H1 (cell line): ENCODE results near the gene ARHGEF40. TPM values are rescaled to one million over a fixed set of nuclear protein-coding genes. Genes with fewer than 3 reads are reported as not detected.

Experiments
- CTCF ChIA-PET: fragments of 300-600 bp; sonication (Branson Sonifier 250); formaldehyde crosslinking; loops from one replicate; lab custom pipeline; 2021; ENCODE audit not compliant: partially characterized antibody; lab: Charles Lee
- POLR2A ChIA-PET: fragments of 300-600 bp; sonication (Branson Sonifier 250); formaldehyde crosslinking; loops from one replicate; lab custom pipeline; 2021; ENCODE audit warnings: inconsistent platforms; ENCODE audit not compliant: partially characterized antibody; lab: Charles Lee
- DNase-seq, 2 experiments: peaks; one replicate each; pipeline versions ENCODE4 v3.0.0 to v3.0.0-alpha.2; 2010 to 2022; ENCODE audit warnings: low spot score in 2 of 2, low read depth in 1 of 2, mixed read lengths in 1 of 2
- FAIRE-seq: peaks from 2 replicates; lab custom pipeline; 2011; peaks lifted over from hg19 to GRCh38; lab: Jason Lieb, UNC
- H2AFZ ChIP-seq: 2 replicates; pipeline ENCODE4 v1.8.1; 2012; ENCODE audit warnings: low read length, inconsistent platforms
- H2AK5ac ChIP-seq: 2 replicates; pipeline ENCODE4 v1.6.1; 2013; ENCODE audit warnings: low read depth, low read length
- H2BK120ac ChIP-seq: replicated peaks from 2 replicates; pipeline ENCODE3; 2013; ENCODE audit warnings: low read depth, low read length, inconsistent platforms
- H2BK12ac ChIP-seq: 2 replicates; pipeline ENCODE4 v1.6.1; 2013; ENCODE audit warnings: low read depth, low read length
- H2BK15ac ChIP-seq: 2 replicates; pipeline ENCODE4 v1.6.1; 2013; ENCODE audit warnings: low read length
- H2BK20ac ChIP-seq: 2 replicates; pipeline ENCODE4 v1.6.1; 2013; ENCODE audit warnings: low read length
- H2BK5ac ChIP-seq: 2 replicates; pipeline ENCODE4 v1.6.1; 2013; ENCODE audit warnings: low read depth, low read length
- H3K14ac ChIP-seq: 2 replicates; pipeline ENCODE4 v1.6.1; 2013; ENCODE audit warnings: inconsistent platforms; ENCODE audit not compliant: insufficient read length
- H3K18ac ChIP-seq: 2 replicates; pipeline ENCODE4 v1.6.1; 2013; ENCODE audit warnings: low read length; ENCODE audit errors: extremely low read depth
- H3K23ac ChIP-seq: 2 replicates; pipeline ENCODE4 v1.6.1; 2013; ENCODE audit warnings: inconsistent platforms; ENCODE audit not compliant: insufficient read length
- H3K23me2 ChIP-seq: 2 replicates; pipeline ENCODE4 v1.6.1; 2013; ENCODE audit warnings: low read depth, low read length
- H3K27ac ChIP-seq: 2 replicates; pipeline ENCODE4 v1.6.1; 2011; ENCODE audit warnings: low read depth, low read length, inconsistent platforms
- H3K27me3 ChIP-seq, 4 experiments: replicated peaks in 1 of 4; 1 replicate in 1 of 4; 2 replicates in 3 of 4; pipeline versions ENCODE4 v1.6.1 to v1.8.1; 2011 to 2013; ENCODE audit warnings: low read length in 3 of 4, mild to moderate bottlenecking in 3 of 4, inconsistent platforms in 2 of 4, mixed read lengths in 2 of 4, moderate library complexity in 1 of 4; ENCODE audit not compliant: control insufficient read depth in 3 of 4, insufficient read depth in 3 of 4; ENCODE audit errors: extremely low read depth in 1 of 4
- H3K36me3 ChIP-seq, 4 experiments: 2 replicates each; pipeline versions ENCODE4 v1.6.1 to v1.8.1; 2011 to 2013; ENCODE audit warnings: mild to moderate bottlenecking in 4 of 4, low read length in 3 of 4, moderate library complexity in 2 of 4, control low read depth in 1 of 4, inconsistent platforms in 1 of 4; ENCODE audit not compliant: insufficient read depth in 4 of 4, control insufficient read depth in 2 of 4
- H3K4ac ChIP-seq: replicated peaks from 2 replicates; pipeline ENCODE3; 2013; ENCODE audit warnings: low read length, low read depth, mixed read lengths, inconsistent platforms; ENCODE audit not compliant: insufficient read length
- H3K4me1 ChIP-seq, 4 experiments: replicated peaks in 1 of 4; 1 replicate in 1 of 4; 2 replicates in 3 of 4; pipeline versions ENCODE4 v1.6.1 to v1.8.1; 2011 to 2013; ENCODE audit warnings: low read length in 3 of 4, inconsistent platforms in 2 of 4, mixed read lengths in 1 of 4; ENCODE audit not compliant: insufficient read depth in 4 of 4, control insufficient read depth in 3 of 4
- H3K4me2 ChIP-seq, 2 experiments: 2 replicates each; pipeline versions ENCODE4 v1.6.1 to v1.8.1; 2011 to 2013; ENCODE audit warnings: low read depth in 2 of 2, low read length in 2 of 2, control low read depth in 1 of 2, inconsistent platforms in 1 of 2, mild to moderate bottlenecking in 1 of 2; ENCODE audit not compliant: insufficient read depth in 1 of 2
- H3K4me3 ChIP-seq, 4 experiments: fragments of 200-600, 300-600 bp in 1 of 4; sonication (generic), shearing (Covaris generic), sonication (Bioruptor Twin) in 1 of 4; 2 replicates each; pipeline versions ENCODE4 v1.5.1 to v1.8.1; 2011 to 2016; ENCODE audit warnings: low read length in 4 of 4, low read depth in 3 of 4, control low read depth in 2 of 4, inconsistent platforms in 2 of 4, mild to moderate bottlenecking in 2 of 4, mixed read lengths in 1 of 4, moderate library complexity in 1 of 4; ENCODE audit not compliant: insufficient read depth in 2 of 4; ENCODE audit errors: extremely low read depth in 1 of 4
- H3K56ac ChIP-seq: replicated peaks from 2 replicates; pipeline ENCODE3; 2013; ENCODE audit warnings: low read depth, mild to moderate bottlenecking, mixed read lengths, low read length, inconsistent platforms; ENCODE audit not compliant: insufficient read length
- H3K79me1 ChIP-seq: 2 replicates; pipeline ENCODE4 v1.6.1; 2013; ENCODE audit warnings: low read depth, low read length, control low read depth
- H3K79me2 ChIP-seq, 2 experiments: 2 replicates each; pipeline versions ENCODE4 v1.6.1 to v1.8.1; 2012 to 2013; ENCODE audit warnings: low read length in 2 of 2, mild to moderate bottlenecking in 2 of 2, inconsistent platforms in 1 of 2; ENCODE audit not compliant: insufficient read depth in 2 of 2, control insufficient read depth in 1 of 2
- H3K9ac ChIP-seq, 4 experiments: replicated peaks in 1 of 4; 1 replicate in 1 of 4; 2 replicates in 3 of 4; pipeline versions ENCODE4 v1.6.1 to v1.8.1; 2011 to 2013; ENCODE audit warnings: low read depth in 3 of 4, low read length in 3 of 4, control low read depth in 2 of 4, mild to moderate bottlenecking in 2 of 4, moderate library complexity in 2 of 4, inconsistent platforms in 1 of 4; ENCODE audit errors: extremely low read depth in 1 of 4
- H3K9me3 ChIP-seq, 2 experiments: 2 replicates each; pipeline versions ENCODE4 v1.6.1 to v1.8.1; 2012 to 2013; ENCODE audit warnings: mild to moderate bottlenecking in 2 of 2, moderate library complexity in 2 of 2, control low read depth in 1 of 2, inconsistent platforms in 1 of 2, low read depth in 1 of 2, low read length in 1 of 2, mixed read lengths in 1 of 2; ENCODE audit not compliant: insufficient read depth in 2 of 2
- H4K20me1 ChIP-seq, 2 experiments: replicated peaks in 1 of 2; 2 replicates each; pipeline versions ENCODE3 to v1.8.1; 2011 to 2013; ENCODE audit warnings: inconsistent platforms in 2 of 2, low read length in 2 of 2, mild to moderate bottlenecking in 1 of 2; ENCODE audit not compliant: insufficient read depth in 2 of 2, control insufficient read depth in 1 of 2
- H4K5ac ChIP-seq: 2 replicates; pipeline ENCODE4 v1.6.1; 2013; ENCODE audit warnings: low read length, low read depth, mixed read lengths, inconsistent platforms; ENCODE audit not compliant: insufficient read length
- H4K8ac ChIP-seq: 2 replicates; pipeline ENCODE4 v1.8.0; 2013; ENCODE audit warnings: mild to moderate bottlenecking, moderate library complexity, low read length, inconsistent platforms; ENCODE audit not compliant: insufficient read depth; ENCODE audit errors: extremely low read depth
- H4K91ac ChIP-seq: replicated peaks from 2 replicates; pipeline ENCODE3; 2013; ENCODE audit warnings: low read length, mixed read lengths, inconsistent platforms; ENCODE audit not compliant: insufficient read length
- BACH1 ChIP-seq: IDR thresholded peaks from 2 replicates; pipeline ENCODE4 v1.6.1; 2012; ENCODE audit warnings: low read length, improper control_type of control experiment
- HDAC6 ChIP-seq: IDR thresholded peaks from one replicate; pipeline ENCODE4 v1.7.1; 2012; ENCODE audit warnings: low read depth, mild to moderate bottlenecking, inconsistent platforms, low read length, moderate library complexity
- KDM4A ChIP-seq: IDR thresholded peaks from one replicate; pipeline ENCODE4 v1.7.1; 2012; ENCODE audit warnings: low read depth, mild to moderate bottlenecking, moderate library complexity, low read length, inconsistent platforms; ENCODE audit not compliant: severe bottlenecking
- SIX5 ChIP-seq: IDR thresholded peaks from 2 replicates; pipeline ENCODE4 v1.6.1; 2011; ENCODE audit warnings: mild to moderate bottlenecking, low read depth, low read length
- SP1 ChIP-seq: IDR thresholded peaks from 2 replicates; pipeline ENCODE4 v1.6.1; 2011; ENCODE audit warnings: low read depth, low read length
- SP2 ChIP-seq: IDR thresholded peaks from 2 replicates; pipeline ENCODE4 v1.6.1; 2012; ENCODE audit warnings: mild to moderate bottlenecking, low read length, inconsistent platforms
- SRF ChIP-seq: IDR thresholded peaks from 2 replicates; pipeline ENCODE4 v1.6.1; 2011; ENCODE audit warnings: mild to moderate bottlenecking, low read depth, low read length, moderate library complexity
- WGBS, 2 experiments: shearing (Covaris generic) in 1 of 2; methylation state at CpG; one replicate each; pipeline versions ENCODE4 v1.1.6 to v1.1.7; 2013 to 2015; ENCODE audit warnings: low lambda C conversion rate in 2 of 2, mixed read lengths in 2 of 2, inconsistent platforms in 1 of 2, low coverage in 1 of 2, missing lambda C conversion rate in 1 of 2; ENCODE audit not compliant: insufficient replicate concordance in 2 of 2, insufficient coverage in 1 of 2, insufficient read length in 1 of 2; ENCODE audit errors: extremely low coverage in 1 of 2, missing lambda C conversion rate in 1 of 2; 5-methylcytosine and 5-hydroxymethylcytosine counted together
- polyA plus RNA-seq, 7 experiments: library from polyadenylated mRNA; depleted of rRNA in 3 of 7; stranded (reverse) in 5 of 7; unstranded in 2 of 7; fragments of >200 nt in 5 of 7; fragments of 200-250 nt in 2 of 7; gene quantifications; 1 replicate in 5 of 7; 2 replicates in 1 of 7; 4 replicates in 1 of 7; pipeline versions ENCODE4 v1.2.1 to v1.2.3, GENCODE V29; 2011 to 2013; ENCODE audit warnings: missing spikeins in 2 of 7, mixed read lengths in 2 of 7
- total RNA-seq: library from RNA; stranded (reverse); fragmentation: NEBNext Ultra II Directional; extraction: Animal tissue kit (Norgen Biotek cat#: 25700); gene quantifications from 2 replicates; pipeline ENCODE4 v1.2.1, GENCODE V29; 2021
- TF ChIP-seq, protein P1 (sequence below), 3 experiments: IDR thresholded peaks; 1 replicate in 2 of 3; 2 replicates in 1 of 3; pipeline versions ENCODE4 v1.5.1 to v1.6.1; 2011; ENCODE audit warnings: low read length in 3 of 3, mild to moderate bottlenecking in 3 of 3, inconsistent platforms in 2 of 3, low read depth in 1 of 3, moderate library complexity in 1 of 3; ENCODE audit not compliant: insufficient read depth in 1 of 3; ENCODE audit errors: control extremely low read depth in 1 of 3

ARHGEF40 gene
- total and polyA plus RNA-seq, 2 of the 8 experiments (the other 6 are each of a cell fraction or from before 2014, with no cell fraction given), result 53.1 to 101 TPM

GRCh38 chr14:21106498-21107282 is 36.6 kb downstream of the ARHGEF40 start:
- H3K4me2 ChIP-seq, result peak overlapping the region in 1 of 2 experiments; percentile 12; a peak in 1 of 4 replicates
- H3K14ac ChIP-seq, result no peak overlapping the region
- DNase-seq (peak; percentile 70 to 88), FAIRE-seq (no peak)
- CTCF ChIA-PET, result interaction anchor here (0.7 to 11.0 kb wide), 14 partner anchors 11 to 146 kb away, joined by 3 to 239 read pairs (median 6); partner anchors contain the start of gene ARHGEF40
- peak overlapping the region; percentile 64; the same call in 1 of the 2 replicates for H2AFZ ChIP-seq
- H4K8ac ChIP-seq, result 0 out of 2 replicates have a peak overlapping the region, but pooled peaks have one; percentile 31
- H3K27me3 ChIP-seq, result no peaks in the 10 kb centered on the region
- POLR2A ChIA-PET, result interaction anchor here (1.1 to 7.2 kb wide), 4 partner anchors 10 to 36 kb away, joined by 5 to 64 read pairs (median 11); partner anchors contain the start of gene ARHGEF40
- peaks cover 0 to 7% of the 10 kb centered on the region in 2 experiments; a peak in 1 of 4 replicates for H3K79me2 ChIP-seq
- no peak overlapping the region for H3K23ac ChIP-seq
- H3K27ac ChIP-seq, result no peak overlapping the region
- 0 out of 2 replicates have a peak overlapping the region, but pooled peaks have one; percentile 62 for H3K18ac ChIP-seq
- H4K5ac ChIP-seq, result no peak overlapping the region
- H2BK20ac ChIP-seq, result no peak overlapping the region; the same call in 1 of the 2 replicates
- H2AK5ac ChIP-seq, result no peak overlapping the region
- no peaks in the 10 kb centered on the region for H4K20me1 ChIP-seq
- H3K9me3 ChIP-seq, result no peaks in the 10 kb centered on the region
- peaks cover 2 to 24% (median 11%) of the 10 kb centered on the region in 4 experiments; a peak in 5 of 7 replicates for H3K4me1 ChIP-seq
- no peak overlapping the region for H3K9ac ChIP-seq
- peak overlapping the region; percentile 19; the same call in 1 of the 2 replicates for H2BK12ac ChIP-seq
- no peak overlapping the region; the same call in 1 of the 2 replicates for H2BK15ac ChIP-seq
- WGBS, 2 experiments, result 42% methylated on average over 11 of the region's 11 CpGs; no CpG with 5 or more reads in 1 of the 2 experiments
- no peak overlapping the region for H3K56ac ChIP-seq
- no peaks in the 10 kb centered on the region for H3K36me3 ChIP-seq
- no peaks in the 10 kb centered on the region for H3K79me1 ChIP-seq
- H3K4me3 ChIP-seq, result no peak overlapping the region; a peak in 1 of 8 replicates
- H3K23me2 ChIP-seq, result peaks cover 7% of the 10 kb centered on the region
- H2BK120ac ChIP-seq, result no peak overlapping the region
- no peak overlapping the region for H4K91ac ChIP-seq
- H3K4ac ChIP-seq, result no peak overlapping the region
- no peak overlapping the region for H2BK5ac ChIP-seq
- no peak for TF ChIP-seq HDAC6
- no peak for TF ChIP-seq SIX5
- TF ChIP-seq SP1, result no peak
- TF ChIP-seq, protein P1, sequence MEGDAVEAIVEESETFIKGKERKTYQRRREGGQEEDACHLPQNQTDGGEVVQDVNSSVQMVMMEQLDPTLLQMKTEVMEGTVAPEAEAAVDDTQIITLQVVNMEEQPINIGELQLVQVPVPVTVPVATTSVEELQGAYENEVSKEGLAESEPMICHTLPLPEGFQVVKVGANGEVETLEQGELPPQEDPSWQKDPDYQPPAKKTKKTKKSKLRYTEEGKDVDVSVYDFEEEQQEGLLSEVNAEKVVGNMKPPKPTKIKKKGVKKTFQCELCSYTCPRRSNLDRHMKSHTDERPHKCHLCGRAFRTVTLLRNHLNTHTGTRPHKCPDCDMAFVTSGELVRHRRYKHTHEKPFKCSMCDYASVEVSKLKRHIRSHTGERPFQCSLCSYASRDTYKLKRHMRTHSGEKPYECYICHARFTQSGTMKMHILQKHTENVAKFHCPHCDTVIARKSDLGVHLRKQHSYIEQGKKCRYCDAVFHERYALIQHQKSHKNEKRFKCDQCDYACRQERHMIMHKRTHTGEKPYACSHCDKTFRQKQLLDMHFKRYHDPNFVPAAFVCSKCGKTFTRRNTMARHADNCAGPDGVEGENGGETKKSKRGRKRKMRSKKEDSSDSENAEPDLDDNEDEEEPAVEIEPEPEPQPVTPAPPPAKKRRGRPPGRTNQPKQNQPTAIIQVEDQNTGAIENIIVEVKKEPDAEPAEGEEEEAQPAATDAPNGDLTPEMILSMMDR (IDR thresholded peaks at IDR 0.05; ENCODE audit: control extremely low read depth in 1 of 3, insufficient read depth in 1 of 3, low read depth in 1 of 3, low read length in 3 of 3), result peak; percentile 88 to 97 (median 92)
- no peak for TF ChIP-seq SRF
- no peak for TF ChIP-seq BACH1
- TF ChIP-seq SP2, result no peak
- no peak for TF ChIP-seq KDM4A
